Stimulated activated CD4-positive, alpha-beta T cell treated with anti-CD3 and anti-CD28 coated beads, TNF-alpha, amount 100 ng/mL, for 1 hour (primary cell): Measurements from ENCODE around the gene ATP6AP1.
"Not testable (repeated sequence)": the region's sequence is repeated elsewhere in the genome, so short reads cannot be mapped to it uniquely, and the experiment has no call there.

ENCODE experiments used
- DNase-seq, 3 donors: peaks; one replicate each; pipeline ENCODE4 v3.0.0-alpha.2; 2020; ENCODE audit warnings: low read depth in 3 of 3, low spot score in 1 of 3

ATP6AP1 gene

GRCh38 chrX:154399527-154400368 is 28.7 kb upstream of the ATP6AP1 start:
- no peak for DNase-seq

GRCh38 chrX:154400369-154400817 is 28.1 kb upstream of the ATP6AP1 start:
- not testable (repeated sequence) for DNase-seq

- no peak for DNase-seq
These were observed 27.3 kb upstream of the ATP6AP1 start for GRCh38 chrX:154401045-154401799.

- no peak for DNase-seq
These were observed 26.4 kb upstream of the ATP6AP1 start for GRCh38 chrX:154401918-154402621.

- no peak for DNase-seq
These were observed 25.8 kb upstream of the ATP6AP1 start for GRCh38 chrX:154402622-154403127.

- no peak for DNase-seq
These were observed 25.3 kb upstream of the ATP6AP1 start for GRCh38 chrX:154403192-154403591.

- no peak for DNase-seq
These were observed 24.6 kb upstream of the ATP6AP1 start for GRCh38 chrX:154403858-154404257.

GRCh38 chrX:154404625-154405192 is 23.8 kb upstream of the ATP6AP1 start:
- DNase-seq: no peak

GRCh38 chrX:154408659-154409221 is 19.7 kb upstream of the ATP6AP1 start:
- DNase-seq: no peak

GRCh38 chrX:154409222-154409871 is 19.1 kb upstream of the ATP6AP1 start, which contains the start of gene DNASE1L1:
Gene DNASE1L1 (minus strand): TSS chrX:154409254. CDS start chrX:154405568, 3,686 bp downstream.
- DNase-seq: no peak

GRCh38 chrX:154411981-154412340 is 16.5 kb upstream of the ATP6AP1 start:
- peak in 1 of 3 donors; percentile 49 for DNase-seq

GRCh38 chrX:154412468-154412867 is 16.0 kb upstream of the ATP6AP1 start:
- no peak for DNase-seq

GRCh38 chrX:154413142-154413541 is 15.3 kb upstream of the ATP6AP1 start:
- no peak for DNase-seq

- DNase-seq: no peak
These were observed 11.3 kb upstream of the ATP6AP1 start for GRCh38 chrX:154417157-154417556.

- DNase-seq: no peak
These were observed 9.3 kb upstream of the ATP6AP1 start for GRCh38 chrX:154419189-154419588.

GRCh38 chrX:154419688-154420401 is 8.6 kb upstream of the ATP6AP1 start:
- no peak for DNase-seq

- DNase-seq: no peak
These were observed 8.1 kb upstream of the ATP6AP1 start for GRCh38 chrX:154420402-154420756.

- DNase-seq: no peak
These were observed 1.3 kb upstream of the ATP6AP1 start for GRCh38 chrX:154426916-154427770.

GRCh38 chrX:154429711-154430110 is 1.2 kb downstream of the ATP6AP1 start:
- no peak for DNase-seq
